ENCODE results near the gene FERMT2. TPM values are rescaled to one million over a fixed set of nuclear protein-coding genes. Genes with fewer than 3 reads are reported as not detected.

Gene FERMT2, protein sequence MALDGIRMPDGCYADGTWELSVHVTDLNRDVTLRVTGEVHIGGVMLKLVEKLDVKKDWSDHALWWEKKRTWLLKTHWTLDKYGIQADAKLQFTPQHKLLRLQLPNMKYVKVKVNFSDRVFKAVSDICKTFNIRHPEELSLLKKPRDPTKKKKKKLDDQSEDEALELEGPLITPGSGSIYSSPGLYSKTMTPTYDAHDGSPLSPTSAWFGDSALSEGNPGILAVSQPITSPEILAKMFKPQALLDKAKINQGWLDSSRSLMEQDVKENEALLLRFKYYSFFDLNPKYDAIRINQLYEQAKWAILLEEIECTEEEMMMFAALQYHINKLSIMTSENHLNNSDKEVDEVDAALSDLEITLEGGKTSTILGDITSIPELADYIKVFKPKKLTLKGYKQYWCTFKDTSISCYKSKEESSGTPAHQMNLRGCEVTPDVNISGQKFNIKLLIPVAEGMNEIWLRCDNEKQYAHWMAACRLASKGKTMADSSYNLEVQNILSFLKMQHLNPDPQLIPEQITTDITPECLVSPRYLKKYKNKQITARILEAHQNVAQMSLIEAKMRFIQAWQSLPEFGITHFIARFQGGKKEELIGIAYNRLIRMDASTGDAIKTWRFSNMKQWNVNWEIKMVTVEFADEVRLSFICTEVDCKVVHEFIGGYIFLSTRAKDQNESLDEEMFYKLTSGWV
- 23.4 TPM for polyA plus RNA-seq (2012; ENCODE audit: missing spikeins)

GRCh38 chr14:52950898-52951680 is at the start of gene FERMT2:
Gene FERMT2, minus strand, starts transcription at chr14:52951050. Its CDS starts 482 bp downstream, at chr14:52950568.
- TF ChIP-seq POLR2A (IDR thresholded peaks at IDR 0.05; ENCODE audit: low read depth, low read length) (0 out of 2 replicates have a peak, but pooled peaks have one; percentile 45), TAF1 (IDR thresholded peaks at IDR 0.05; ENCODE audit: borderline replicate concordance, low read depth, low read length) (no peak), POLR2AphosphoS5 (IDR thresholded peaks at IDR 0.05; ENCODE audit: low read depth, low read length) (no peak)
- DNase-seq (ENCODE audit: insufficient read length), result peak; percentile 52
- FAIRE-seq, result peak; percentile 68

DNA sequence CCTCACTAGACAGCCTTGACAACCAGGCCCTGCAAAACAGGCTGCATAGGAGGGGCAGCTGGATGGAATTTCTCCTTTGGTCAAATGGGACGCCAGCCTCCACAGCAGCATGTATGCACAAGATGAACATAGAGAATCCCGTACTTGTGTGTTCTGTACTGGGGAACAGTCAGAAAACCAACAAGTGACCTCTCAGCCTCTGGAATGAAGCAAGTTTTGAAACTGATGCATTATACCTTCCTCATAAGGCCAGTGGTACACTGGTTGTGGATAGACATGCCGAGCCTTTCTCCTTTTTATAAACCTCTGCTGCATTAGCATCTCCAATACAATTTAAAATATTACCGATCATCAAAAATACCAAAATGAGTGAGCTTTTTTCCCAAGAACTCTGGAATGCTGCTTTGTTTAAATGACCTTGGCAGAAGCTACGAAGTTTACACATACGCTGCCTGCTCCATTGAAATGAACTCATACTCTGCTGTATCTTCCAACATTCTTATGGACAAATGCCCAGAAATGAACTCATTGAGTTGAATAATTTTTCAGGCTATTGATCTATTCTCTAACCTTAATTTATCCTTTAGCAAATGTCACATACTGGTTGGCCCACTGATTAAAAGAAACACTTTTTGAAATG is 47.6 kb upstream of the FERMT2 start:
- FAIRE-seq (no peak), DNase-seq (ENCODE audit: insufficient read length) (no peak)
- TF ChIP-seq TAF1 (IDR thresholded peaks at IDR 0.05; ENCODE audit: borderline replicate concordance, low read depth, low read length), result no peak
- no peak for TF ChIP-seq POLR2A (IDR thresholded peaks at IDR 0.05; ENCODE audit: low read depth, low read length)
- TF ChIP-seq POLR2AphosphoS5 (IDR thresholded peaks at IDR 0.05; ENCODE audit: low read depth, low read length), result no peak

GRCh38 chr14:52996493-52996892 is 45.6 kb upstream of the FERMT2 start:
- TF ChIP-seq POLR2A (IDR thresholded peaks at IDR 0.05; ENCODE audit: low read depth, low read length) (no peak), POLR2AphosphoS5 (IDR thresholded peaks at IDR 0.05; ENCODE audit: low read depth, low read length) (no peak), TAF1 (IDR thresholded peaks at IDR 0.05; ENCODE audit: borderline replicate concordance, low read depth, low read length) (no peak)
- DNase-seq (ENCODE audit: insufficient read length) (no peak), FAIRE-seq (no peak)

GRCh38 chr14:52995998-52996397 is 45.1 kb upstream of the FERMT2 start:
- no peak for TF ChIP-seq POLR2AphosphoS5 (IDR thresholded peaks at IDR 0.05; ENCODE audit: low read depth, low read length)
- no peak for TF ChIP-seq TAF1 (IDR thresholded peaks at IDR 0.05; ENCODE audit: borderline replicate concordance, low read depth, low read length)
- TF ChIP-seq POLR2A (IDR thresholded peaks at IDR 0.05; ENCODE audit: low read depth, low read length), result no peak
- no peak for DNase-seq (ENCODE audit: insufficient read length)
- FAIRE-seq, result peak; percentile 60

DNA sequence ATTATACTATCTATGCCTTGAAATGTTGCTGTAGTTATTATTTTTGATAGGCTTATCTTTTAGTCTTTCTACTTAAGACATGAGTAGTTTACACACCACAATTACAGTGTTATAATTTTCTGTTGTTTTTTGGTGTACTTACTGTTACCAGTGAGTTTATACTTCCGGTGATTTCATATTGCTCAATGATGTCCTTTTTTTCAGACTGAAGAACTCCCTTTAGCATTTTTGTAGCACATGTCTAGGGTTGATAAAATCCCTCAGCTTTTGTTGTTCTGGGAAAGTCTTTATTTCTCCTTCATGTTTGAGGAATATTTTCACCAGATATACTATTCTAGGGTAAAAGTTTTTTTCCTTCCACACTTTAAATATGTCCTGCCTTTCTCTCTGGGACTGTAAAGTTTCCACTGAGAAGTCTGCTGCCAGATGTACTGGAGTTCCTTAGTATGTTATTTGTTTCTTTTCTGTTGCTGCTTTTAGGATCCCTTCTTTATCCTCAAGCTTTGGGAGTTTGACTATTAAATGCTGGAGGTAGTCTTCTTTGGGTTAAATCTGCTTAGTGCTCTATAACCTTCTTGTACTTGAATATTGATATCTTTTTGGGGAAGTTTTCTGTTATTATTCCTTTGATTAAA is 41.5 kb upstream of the FERMT2 start:
- DNase-seq (ENCODE audit: insufficient read length), result no peak
- TF ChIP-seq POLR2A (IDR thresholded peaks at IDR 0.05; ENCODE audit: low read depth, low read length), result no peak
- TF ChIP-seq TAF1 (IDR thresholded peaks at IDR 0.05; ENCODE audit: borderline replicate concordance, low read depth, low read length), result no peak
- TF ChIP-seq POLR2AphosphoS5 (IDR thresholded peaks at IDR 0.05; ENCODE audit: low read depth, low read length), result no peak
- no peak for FAIRE-seq

DNA sequence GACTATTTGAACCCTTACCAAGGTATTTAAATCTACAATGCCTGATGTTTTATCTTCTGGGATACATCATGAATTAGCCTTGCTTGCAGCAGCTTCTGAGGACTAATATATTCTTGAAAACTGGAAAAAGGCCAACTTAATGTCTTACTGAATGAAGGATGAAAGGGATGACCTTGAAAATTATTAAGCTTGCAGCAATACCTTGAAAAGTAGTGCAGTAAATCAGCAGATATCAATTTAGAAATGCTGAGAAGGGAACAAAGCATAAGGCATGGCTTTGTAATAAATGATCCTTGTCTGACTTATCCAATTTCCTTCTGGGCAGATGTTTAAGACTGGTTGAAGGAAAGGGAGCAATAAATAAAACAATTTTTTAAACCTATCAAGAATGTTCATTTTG is 37.3 kb upstream of the FERMT2 start:
- no peak for FAIRE-seq
- TF ChIP-seq POLR2AphosphoS5 (IDR thresholded peaks at IDR 0.05; ENCODE audit: low read depth, low read length), result no peak

DNA sequence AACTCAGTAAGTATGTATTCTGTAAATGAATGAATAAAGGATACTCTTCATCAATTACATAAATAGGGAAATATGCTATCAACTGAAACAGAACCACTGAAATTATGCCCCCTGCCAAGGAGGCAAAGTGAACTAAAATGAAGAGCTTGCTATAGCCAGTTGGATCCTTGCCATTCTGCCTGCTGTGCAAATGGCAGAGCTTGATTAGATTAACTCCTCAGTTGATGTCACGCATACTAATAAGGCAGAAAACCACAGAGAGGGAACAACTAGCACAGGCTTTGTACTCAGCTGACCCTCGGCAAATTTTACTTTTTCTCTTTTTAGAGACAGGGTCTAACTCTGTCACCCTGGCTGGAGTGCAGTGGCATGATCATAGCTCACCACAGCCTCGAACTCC is 36.7 kb upstream of the FERMT2 start:
- TF ChIP-seq TAF1 (IDR thresholded peaks at IDR 0.05; ENCODE audit: borderline replicate concordance, low read depth, low read length) (no peak), POLR2AphosphoS5 (IDR thresholded peaks at IDR 0.05; ENCODE audit: low read depth, low read length) (no peak)
- DNase-seq (ENCODE audit: insufficient read length), result no peak
- FAIRE-seq, result no peak

More for the DNA sequence above, 37.3 kb upstream of the FERMT2 start:
- DNase-seq (ENCODE audit: insufficient read length), result no peak

- DNase-seq (ENCODE audit: insufficient read length), result no peak
- TF ChIP-seq TAF1 (IDR thresholded peaks at IDR 0.05; ENCODE audit: borderline replicate concordance, low read depth, low read length) (no peak), POLR2A (IDR thresholded peaks at IDR 0.05; ENCODE audit: low read depth, low read length) (no peak), POLR2AphosphoS5 (IDR thresholded peaks at IDR 0.05; ENCODE audit: low read depth, low read length) (no peak)
- peak; percentile 48 for FAIRE-seq
These were observed 36.2 kb upstream of the FERMT2 start for GRCh38 chr14:52987042-52987441.

DNA sequence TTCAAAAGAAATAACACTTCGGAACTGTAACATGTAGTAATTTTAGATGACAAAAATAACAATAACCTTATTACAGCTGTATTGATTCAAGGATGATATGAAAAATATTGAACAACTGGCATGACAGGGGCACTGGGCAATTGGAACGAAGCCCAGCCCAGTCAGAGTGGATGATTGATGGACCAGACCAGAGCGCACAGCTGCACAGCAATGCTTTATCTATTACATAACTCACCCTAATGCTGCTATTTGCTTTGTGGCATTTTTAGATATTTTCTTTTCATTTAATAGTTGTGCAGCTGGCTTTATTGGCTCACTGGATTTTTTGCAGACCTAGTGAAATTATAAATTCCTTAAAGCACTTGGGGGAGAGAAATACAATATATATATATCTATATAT is 26.9 kb upstream of the FERMT2 start:
- TF ChIP-seq TAF1 (IDR thresholded peaks at IDR 0.05; ENCODE audit: borderline replicate concordance, low read depth, low read length), result no peak
- no peak for TF ChIP-seq POLR2A (IDR thresholded peaks at IDR 0.05; ENCODE audit: low read depth, low read length)
- no peak for TF ChIP-seq POLR2AphosphoS5 (IDR thresholded peaks at IDR 0.05; ENCODE audit: low read depth, low read length)
- no peak for DNase-seq (ENCODE audit: insufficient read length)
- no peak for FAIRE-seq

DNA sequence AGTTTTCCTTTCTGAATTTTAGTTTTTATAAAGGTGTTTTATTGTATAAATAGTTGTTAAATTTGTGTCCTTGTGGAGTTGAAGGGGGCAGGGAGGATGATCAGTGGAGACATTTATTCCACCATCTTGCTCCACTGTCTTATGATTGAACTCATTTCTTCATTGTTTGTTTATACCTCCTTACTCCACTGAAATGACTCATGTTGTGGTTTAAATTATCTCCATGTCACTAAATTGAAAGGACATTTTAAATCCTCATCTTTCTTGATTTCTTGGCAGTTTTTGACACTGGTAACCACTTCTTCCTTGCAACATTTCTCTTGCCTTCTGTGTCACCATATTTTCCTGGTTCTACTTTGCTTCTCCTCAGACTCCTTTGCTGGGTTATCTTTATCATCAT is 23.6 kb upstream of the FERMT2 start:
- DNase-seq (ENCODE audit: insufficient read length) (no peak), FAIRE-seq (no peak)
- TF ChIP-seq POLR2AphosphoS5 (IDR thresholded peaks at IDR 0.05; ENCODE audit: low read depth, low read length) (no peak), POLR2A (IDR thresholded peaks at IDR 0.05; ENCODE audit: low read depth, low read length) (no peak), TAF1 (IDR thresholded peaks at IDR 0.05; ENCODE audit: borderline replicate concordance, low read depth, low read length) (no peak)

Measured in GM12892 (cell line).